Neuronal stem cell (in vitro differentiated cells): ENCODE data around the gene DNAAF1. TPM values are rescaled to one million over a fixed set of nuclear protein-coding genes. Genes with fewer than 3 reads are reported as not detected.

Source experiments
- DNase-seq: peaks from one replicate; pipeline ENCODE4 v3.0.0-alpha.2; 2013; ENCODE audit warnings: low spot score
- H2AFZ ChIP-seq: one replicate; pipeline ENCODE4 v1.6.1; 2013; ENCODE audit warnings: mild to moderate bottlenecking, low read length, inconsistent platforms
- H2AK5ac ChIP-seq: 2 replicates; pipeline ENCODE4 v1.6.1; 2013; ENCODE audit warnings: low read depth, mild to moderate bottlenecking, inconsistent platforms, low read length, moderate library complexity, mixed read lengths
- H2BK120ac ChIP-seq: 2 replicates; pipeline ENCODE4 v1.6.1; 2013; ENCODE audit warnings: low read depth, mild to moderate bottlenecking, inconsistent platforms, low read length, moderate library complexity, mixed read lengths
- H2BK12ac ChIP-seq: one replicate; pipeline ENCODE4 v1.6.1; 2013; ENCODE audit warnings: low read length, inconsistent platforms
- H2BK15ac ChIP-seq: 2 replicates; pipeline ENCODE4 v1.6.1; 2013; ENCODE audit warnings: mild to moderate bottlenecking, low read length, inconsistent platforms, mixed read lengths
- H2BK5ac ChIP-seq: one replicate; pipeline ENCODE4 v1.6.1; 2013; ENCODE audit warnings: inconsistent platforms, mild to moderate bottlenecking, low read length, moderate library complexity
- H3K14ac ChIP-seq: one replicate; pipeline ENCODE4 v1.6.1; 2013; ENCODE audit warnings: low read length, inconsistent platforms
- H3K18ac ChIP-seq: 2 replicates; pipeline ENCODE4 v1.6.1; 2013; ENCODE audit warnings: low read length, inconsistent platforms
- H3K23ac ChIP-seq: 2 replicates; pipeline ENCODE4 v1.6.1; 2013; ENCODE audit warnings: low read depth, mild to moderate bottlenecking, mixed read lengths, low read length, inconsistent platforms; ENCODE audit not compliant: poor library complexity
- H3K27ac ChIP-seq: replicated peaks from 3 replicates; pipeline ENCODE4 v1.5.1; 2013; ENCODE audit warnings: low read length, inconsistent platforms
- H3K27me3 ChIP-seq, 3 experiments: 2 replicates each; pipeline ENCODE4 v1.6.1; 2013; ENCODE audit warnings: low read length in 3 of 3, mild to moderate bottlenecking in 2 of 3, inconsistent platforms in 1 of 3, low read depth in 1 of 3, mixed read lengths in 1 of 3, moderate library complexity in 1 of 3; ENCODE audit not compliant: control insufficient read depth in 3 of 3, insufficient read depth in 3 of 3
- H3K36me3 ChIP-seq, 2 donors: replicated peaks in 1 of 2; 2 replicates each; pipeline ENCODE4 v1.6.1; 2013; ENCODE audit warnings: low read length in 2 of 2; ENCODE audit not compliant: control insufficient read depth in 2 of 2, insufficient read depth in 2 of 2
- H3K4ac ChIP-seq: 2 replicates; pipeline ENCODE4 v1.6.1; 2013; ENCODE audit warnings: inconsistent platforms, mild to moderate bottlenecking, low read length, moderate library complexity
- H3K4me1 ChIP-seq, 2 donors: 1 replicate in 1 of 2; 2 replicates in 1 of 2; pipeline ENCODE4 v1.6.1; 2013; ENCODE audit warnings: low read length in 2 of 2, low read depth in 1 of 2; ENCODE audit not compliant: control insufficient read depth in 2 of 2, insufficient read depth in 1 of 2
- H3K4me2 ChIP-seq: one replicate; pipeline ENCODE4 v1.6.1; 2013; ENCODE audit warnings: mild to moderate bottlenecking, low read length, inconsistent platforms; ENCODE audit not compliant: insufficient read depth, poor library complexity, severe bottlenecking
- H3K4me3 ChIP-seq, 2 donors: 2 replicates each; pipeline ENCODE4 v1.5.1; 2013; ENCODE audit warnings: low read length in 2 of 2, mild to moderate bottlenecking in 2 of 2, inconsistent platforms in 1 of 2, moderate library complexity in 1 of 2
- H3K79me1 ChIP-seq: one replicate; pipeline ENCODE4 v1.6.1; 2013; ENCODE audit warnings: low read depth, mild to moderate bottlenecking, inconsistent platforms, low read length, moderate library complexity
- H3K9ac ChIP-seq: one replicate; pipeline ENCODE4 v1.6.1; 2013; ENCODE audit warnings: mild to moderate bottlenecking, low read depth, low read length, inconsistent platforms; ENCODE audit not compliant: poor library complexity
- H3K9me3 ChIP-seq, 2 donors: replicated peaks in 1 of 2; 2 replicates each; pipeline versions ENCODE3 to v1.6.1; 2013; ENCODE audit warnings: low read length in 2 of 2, mild to moderate bottlenecking in 2 of 2, inconsistent platforms in 1 of 2, low read depth in 1 of 2, mixed read lengths in 1 of 2, moderate library complexity in 1 of 2; ENCODE audit not compliant: control insufficient read depth in 2 of 2, insufficient read depth in 1 of 2
- H4K8ac ChIP-seq: one replicate; pipeline ENCODE4 v1.6.1; 2013; ENCODE audit warnings: low read depth, mild to moderate bottlenecking, inconsistent platforms, low read length, moderate library complexity
- H4K91ac ChIP-seq: one replicate; pipeline ENCODE4 v1.6.1; 2013; ENCODE audit warnings: low read length, low read depth, mild to moderate bottlenecking, inconsistent platforms; ENCODE audit not compliant: poor library complexity
- WGBS, 2 donors: extraction: QIAGEN DNeasy Blood & Tissue Kit; methylation state at CpG; one replicate each; pipeline ENCODE4 v1.1.7; 2013; ENCODE audit warnings: missing lambda C conversion rate in 2 of 2, mixed read lengths in 1 of 2; ENCODE audit not compliant: insufficient read length in 2 of 2, insufficient replicate concordance in 1 of 2; ENCODE audit errors: extremely low coverage in 2 of 2; 5-methylcytosine and 5-hydroxymethylcytosine counted together
- polyA plus RNA-seq, 2 experiments: library from polyadenylated mRNA; stranded (reverse); fragments of 200-250 nt; gene quantifications; one replicate each; pipeline ENCODE4 v1.2.3, GENCODE V29; 2013

The DNAAF1 gene
- 0.21 TPM for polyA plus RNA-seq (2013, experiment 1 of 2)
- 0.24 TPM for polyA plus RNA-seq (2013, experiment 2 of 2)

DNA sequence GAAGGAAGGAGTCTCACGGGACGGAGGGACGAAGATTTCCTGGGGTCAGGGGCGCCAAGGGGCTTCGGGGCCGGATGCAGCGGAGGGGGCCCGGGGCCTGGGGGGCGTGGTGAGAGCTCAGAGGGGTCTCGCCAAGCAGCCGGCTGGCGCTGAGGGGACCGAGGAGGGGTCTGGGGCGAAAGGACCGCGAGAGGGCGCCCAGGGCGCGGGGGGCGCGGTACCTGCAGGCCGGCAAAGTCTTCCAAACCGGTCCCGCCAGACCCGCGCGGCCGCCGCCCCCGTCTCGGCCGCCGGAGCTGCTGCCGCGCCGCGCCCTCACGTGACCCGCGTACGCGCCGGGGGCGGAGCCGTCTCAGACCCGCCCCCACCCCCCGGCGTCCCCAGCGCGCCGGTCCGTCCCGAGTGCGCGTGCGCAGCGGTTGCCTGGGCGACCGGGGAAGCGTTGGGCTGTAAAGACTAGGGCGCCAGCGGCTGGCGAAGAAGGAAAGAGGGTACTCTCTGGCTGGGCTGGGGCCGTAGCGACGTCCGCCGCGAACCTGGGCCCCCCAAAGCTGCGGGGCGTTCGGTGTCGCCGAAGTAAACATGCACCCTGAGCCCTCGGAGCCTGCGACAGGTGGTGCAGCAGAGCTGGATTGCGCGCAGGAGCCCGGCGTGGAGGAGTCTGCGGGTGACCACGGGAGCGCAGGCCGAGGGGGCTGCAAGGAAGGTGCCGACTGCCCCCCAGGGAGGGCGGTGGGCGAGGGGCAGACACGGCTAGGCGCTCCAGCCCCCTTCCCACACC is at the start of gene DNAAF1, which contains the start of gene HSDL1:
Gene DNAAF1, plus strand, starts transcription at position 450 of the 781 bp plus-strand sequence. Its CDS starts 133 bp downstream, at position 583.
Gene HSDL1, minus strand, starts transcription at position 319 of the 781 bp plus-strand sequence. CDS start 13,856 bp downstream, outside the sequence.
- H3K9me3 ChIP-seq, result peaks cover 2 to 14% of the 10 kb centered on the region in 2 donors
- peak within 1 kb of the TSS; percentile 82 for H3K27ac ChIP-seq
- H3K18ac ChIP-seq, result peak within 1 kb of the TSS; percentile 96

GRCh38 chr16:84095466-84095865 is 49.6 kb upstream of the DNAAF1 start:
- Histone ChIP-seq H2BK120ac (no peak overlapping the region), H3K4me1 (no peaks in the 10 kb centered on the region), H3K4ac (no peak overlapping the region), H3K36me3 (peaks cover 39 to 95% of the 10 kb centered on the region in 2 donors), H3K27me3 (no peaks in the 10 kb centered on the region), H2BK5ac (no peak overlapping the region), H2AK5ac (no peak overlapping the region), H4K91ac (no peak overlapping the region), H3K23ac (peak overlapping the region; percentile 8), H3K4me3 (no peak overlapping the region), H3K9ac (no peak overlapping the region), H3K18ac (no peak overlapping the region), H3K27ac (no peak overlapping the region), H2BK15ac (no peak overlapping the region), H2AFZ (no peak overlapping the region), H3K79me1 (no peaks in the 10 kb centered on the region), H3K14ac (no peak overlapping the region), H3K4me2 (no peak overlapping the region), H3K9me3 (no peaks in the 10 kb centered on the region), H2BK12ac (no peak overlapping the region), H4K8ac (no peak overlapping the region)
- WGBS, 2 donors, result no CpG with 5 or more reads among the region's 14 CpGs
- no peak for DNase-seq

More for the DNA sequence above, at the start of gene DNAAF1, which contains the start of gene HSDL1:
- WGBS, 2 donors, result no CpG with 5 or more reads among the region's 89 CpGs
- Histone ChIP-seq H3K14ac (peak within 1 kb of the TSS; percentile 39), H2AFZ (peak within 1 kb of the TSS; percentile 99), H3K23ac (peak within 1 kb of the TSS; percentile 91), H3K4me1 (no peaks in the 10 kb centered on the region), H3K36me3 (peaks cover 0 to 6% of the 10 kb centered on the region in 2 donors), H3K4ac (no peak within 1 kb of the TSS), H2BK15ac (no peak within 1 kb of the TSS), H3K4me2 (peak within 1 kb of the TSS; percentile 94), H2BK12ac (peak within 1 kb of the TSS; percentile 3), H3K4me3 (peak within 1 kb of the TSS; percentile 87 to 94), H2AK5ac (no peak within 1 kb of the TSS), H3K9ac (peak within 1 kb of the TSS; percentile 92), H4K91ac (no peak within 1 kb of the TSS), H2BK5ac (no peak within 1 kb of the TSS), H2BK120ac (no peak within 1 kb of the TSS), H4K8ac (no peak within 1 kb of the TSS), H3K79me1 (peaks cover 4% of the 10 kb centered on the region), H3K27me3 (peaks cover 0 to 16% (median 4%) of the 10 kb centered on the region in 3 experiments)
- DNase-seq, result peak; percentile 95

- no peak for DNase-seq
- H3K9me3 ChIP-seq, result no peaks in the 10 kb centered on the region
- no CpG with 5 or more reads among the region's 4 CpGs for WGBS, 2 donors
- no peaks in the 10 kb centered on the region for H3K79me1 ChIP-seq
- H2AK5ac ChIP-seq, result no peak overlapping the region
- no peak overlapping the region for H3K23ac ChIP-seq
- no peak overlapping the region for H4K91ac ChIP-seq
- no peaks in the 10 kb centered on the region for H3K4me1 ChIP-seq
- H3K4ac ChIP-seq, result no peak overlapping the region
- no peak overlapping the region for H3K4me2 ChIP-seq
- H2BK12ac ChIP-seq, result no peak overlapping the region
- no peak overlapping the region for H2BK15ac ChIP-seq
- no peak overlapping the region for H3K14ac ChIP-seq
- no peak overlapping the region for H3K27ac ChIP-seq
- no peaks in the 10 kb centered on the region for H3K27me3 ChIP-seq
- no peak overlapping the region for H2AFZ ChIP-seq
- H3K4me3 ChIP-seq, result no peak overlapping the region
- H4K8ac ChIP-seq, result no peak overlapping the region
- H3K36me3 ChIP-seq, result peaks cover 35 to 92% of the 10 kb centered on the region in 2 donors
- H2BK120ac ChIP-seq, result no peak overlapping the region
- H3K18ac ChIP-seq, result no peak overlapping the region
- H3K9ac ChIP-seq, result no peak overlapping the region
- H2BK5ac ChIP-seq, result no peak overlapping the region
Measured at GRCh38 chr16:84096447-84097005, 48.6 kb upstream of the DNAAF1 start.

DNA sequence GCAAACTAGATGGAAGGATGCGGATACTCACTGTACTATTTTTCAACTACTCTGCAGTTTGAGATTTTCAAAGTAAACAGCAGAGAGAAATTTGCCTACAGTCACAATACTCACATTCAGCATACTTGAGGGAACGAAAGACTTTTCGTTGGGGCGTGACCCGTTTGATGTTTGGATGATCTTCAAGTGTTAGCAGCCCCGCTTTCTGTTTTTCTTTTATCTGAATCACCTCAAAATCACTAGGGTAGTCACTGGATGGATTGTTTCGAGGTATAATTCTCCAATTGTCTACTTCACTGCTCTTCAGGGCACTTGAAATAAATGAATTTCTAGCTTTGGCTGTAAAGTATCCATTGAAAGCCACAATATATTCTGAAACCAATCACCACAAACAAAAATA is 46.2 kb upstream of the DNAAF1 start:
- Histone ChIP-seq H3K27me3 (no peaks in the 10 kb centered on the region), H3K4me1 (no peaks in the 10 kb centered on the region), H3K4ac (no peak overlapping the region), H2AFZ (no peak overlapping the region), H3K9me3 (no peaks in the 10 kb centered on the region), H3K9ac (no peak overlapping the region), H3K27ac (no peak overlapping the region), H3K23ac (no peak overlapping the region), H2BK5ac (no peak overlapping the region), H4K91ac (no peak overlapping the region), H3K14ac (no peak overlapping the region), H4K8ac (no peak overlapping the region), H3K36me3 (peaks cover 22 to 74% of the 10 kb centered on the region in 2 donors), H3K4me3 (no peak overlapping the region), H3K79me1 (no peaks in the 10 kb centered on the region), H3K4me2 (no peak overlapping the region), H3K18ac (no peak overlapping the region), H2BK12ac (no peak overlapping the region), H2BK15ac (no peak overlapping the region), H2AK5ac (no peak overlapping the region), H2BK120ac (no peak overlapping the region)
- WGBS, 2 donors, result no CpG with 5 or more reads among the region's 7 CpGs
- no peak for DNase-seq
